ENCODE data around the gene EI24.

Gene EI24

GRCh38 chr11:125625225-125625629, 56.0 kb downstream of the EI24 start:
- TF ChIP-seq, protein P1, sequence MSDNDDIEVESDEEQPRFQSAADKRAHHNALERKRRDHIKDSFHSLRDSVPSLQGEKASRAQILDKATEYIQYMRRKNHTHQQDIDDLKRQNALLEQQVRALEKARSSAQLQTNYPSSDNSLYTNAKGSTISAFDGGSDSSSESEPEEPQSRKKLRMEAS (IDR thresholded peaks at IDR 0.05), result peak; percentile 91
- TF ChIP-seq FOXM1 (IDR thresholded peaks at IDR 0.05; ENCODE audit: borderline replicate concordance, low read depth), result no peak

DNA sequence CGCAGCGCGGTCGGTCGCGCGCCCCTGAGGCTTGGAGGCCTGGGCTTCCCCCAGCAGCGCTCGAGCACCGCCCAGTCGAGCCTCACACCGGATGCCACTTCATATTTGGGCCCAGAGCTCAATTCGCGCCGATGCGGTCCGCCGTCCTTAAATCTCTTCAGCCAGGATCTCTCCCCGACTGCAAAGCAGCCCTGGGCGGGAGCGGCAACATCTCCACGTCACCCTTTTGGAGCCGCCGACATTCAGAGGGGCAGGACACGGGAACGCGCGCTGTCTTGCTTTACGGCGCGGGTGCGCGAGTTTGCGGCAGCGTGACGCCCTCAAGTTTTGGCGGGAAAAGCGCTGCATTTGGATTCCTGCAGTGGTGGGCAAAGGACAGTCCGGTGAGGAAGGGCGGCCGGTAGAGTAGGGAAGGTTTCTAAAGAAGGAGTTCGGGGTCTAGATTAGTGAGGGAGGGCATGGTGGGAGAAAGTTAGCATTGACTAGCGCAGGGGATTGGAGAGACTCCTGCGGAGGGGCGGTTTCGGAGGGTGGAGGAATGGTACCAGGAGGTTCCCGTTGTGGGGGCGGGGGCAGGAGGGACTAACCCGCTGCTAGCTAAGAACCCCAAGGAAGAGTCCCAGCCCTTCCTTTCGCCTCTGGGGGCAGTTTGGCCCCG, 56.5 kb downstream of the EI24 start:
- TF ChIP-seq, protein P1 (IDR thresholded peaks at IDR 0.05), result peak; percentile 91
- peak; percentile 48 for TF ChIP-seq CREB1 (IDR thresholded peaks at IDR 0.05; ENCODE audit: low read depth)
- no peak; the same call in 1 of the 2 replicates for TF ChIP-seq EP300 (IDR thresholded peaks at IDR 0.05; ENCODE audit: borderline replicate concordance)
- TF ChIP-seq, protein P2, sequence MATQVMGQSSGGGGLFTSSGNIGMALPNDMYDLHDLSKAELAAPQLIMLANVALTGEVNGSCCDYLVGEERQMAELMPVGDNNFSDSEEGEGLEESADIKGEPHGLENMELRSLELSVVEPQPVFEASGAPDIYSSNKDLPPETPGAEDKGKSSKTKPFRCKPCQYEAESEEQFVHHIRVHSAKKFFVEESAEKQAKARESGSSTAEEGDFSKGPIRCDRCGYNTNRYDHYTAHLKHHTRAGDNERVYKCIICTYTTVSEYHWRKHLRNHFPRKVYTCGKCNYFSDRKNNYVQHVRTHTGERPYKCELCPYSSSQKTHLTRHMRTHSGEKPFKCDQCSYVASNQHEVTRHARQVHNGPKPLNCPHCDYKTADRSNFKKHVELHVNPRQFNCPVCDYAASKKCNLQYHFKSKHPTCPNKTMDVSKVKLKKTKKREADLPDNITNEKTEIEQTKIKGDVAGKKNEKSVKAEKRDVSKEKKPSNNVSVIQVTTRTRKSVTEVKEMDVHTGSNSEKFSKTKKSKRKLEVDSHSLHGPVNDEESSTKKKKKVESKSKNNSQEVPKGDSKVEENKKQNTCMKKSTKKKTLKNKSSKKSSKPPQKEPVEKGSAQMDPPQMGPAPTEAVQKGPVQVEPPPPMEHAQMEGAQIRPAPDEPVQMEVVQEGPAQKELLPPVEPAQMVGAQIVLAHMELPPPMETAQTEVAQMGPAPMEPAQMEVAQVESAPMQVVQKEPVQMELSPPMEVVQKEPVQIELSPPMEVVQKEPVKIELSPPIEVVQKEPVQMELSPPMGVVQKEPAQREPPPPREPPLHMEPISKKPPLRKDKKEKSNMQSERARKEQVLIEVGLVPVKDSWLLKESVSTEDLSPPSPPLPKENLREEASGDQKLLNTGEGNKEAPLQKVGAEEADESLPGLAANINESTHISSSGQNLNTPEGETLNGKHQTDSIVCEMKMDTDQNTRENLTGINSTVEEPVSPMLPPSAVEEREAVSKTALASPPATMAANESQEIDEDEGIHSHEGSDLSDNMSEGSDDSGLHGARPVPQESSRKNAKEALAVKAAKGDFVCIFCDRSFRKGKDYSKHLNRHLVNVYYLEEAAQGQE (IDR thresholded peaks at IDR 0.05; ENCODE audit: low read depth), result no peak
- TF ChIP-seq YY1 (IDR thresholded peaks at IDR 0.05; ENCODE audit: low read depth), result peak; percentile 75
- TF ChIP-seq NFIC (IDR thresholded peaks at IDR 0.05), result no peak
- TF ChIP-seq RAD21 (IDR thresholded peaks at IDR 0.05; ENCODE audit: low read depth), result no peak
- TF ChIP-seq EGR1 (IDR thresholded peaks at IDR 0.05), result 0 out of 2 replicates have a peak, but pooled peaks have one; percentile 24
- peak; percentile 63 for TF ChIP-seq FOXM1 (IDR thresholded peaks at IDR 0.05; ENCODE audit: borderline replicate concordance, low read depth)
- peak; percentile 44 for TF ChIP-seq TEAD4 (IDR thresholded peaks at IDR 0.05)
- peak; percentile 51 for TF ChIP-seq TCF12 (IDR thresholded peaks at IDR 0.05; ENCODE audit: low read depth)
- TF ChIP-seq USF1 (IDR thresholded peaks at IDR 0.05), result peak; percentile 54; the same call in 1 of the 2 replicates
- TF ChIP-seq TAF1 (IDR thresholded peaks at IDR 0.05; ENCODE audit: low read depth), result peak; percentile 97

GRCh38 chr11:125626288-125626950, 57.1 kb downstream of the EI24 start:
- TF ChIP-seq TAF1 (IDR thresholded peaks at IDR 0.05; ENCODE audit: low read depth), result no peak
- peak; percentile 79 for TF ChIP-seq CEBPB (IDR thresholded peaks at IDR 0.05)

GRCh38 chr11:125627236-125627910, 58.1 kb downstream of the EI24 start:
- TF ChIP-seq TCF12 (IDR thresholded peaks at IDR 0.05; ENCODE audit: low read depth) (no peak), RAD21 (IDR thresholded peaks at IDR 0.05; ENCODE audit: low read depth) (no peak), NFIC (IDR thresholded peaks at IDR 0.05) (no peak), EP300 (IDR thresholded peaks at IDR 0.05; ENCODE audit: borderline replicate concordance) (no peak), USF1 (IDR thresholded peaks at IDR 0.05) (no peak), EGR1 (IDR thresholded peaks at IDR 0.05) (no peak), TAF1 (IDR thresholded peaks at IDR 0.05; ENCODE audit: low read depth) (no peak), ZBTB7A (IDR thresholded peaks at IDR 0.05; ENCODE audit: low read depth) (no peak), CEBPB (IDR thresholded peaks at IDR 0.05) (no peak), FOXM1 (IDR thresholded peaks at IDR 0.05; ENCODE audit: borderline replicate concordance, low read depth) (no peak)
- TF ChIP-seq, protein P2 (IDR thresholded peaks at IDR 0.05; ENCODE audit: low read depth), result no peak
- TF ChIP-seq, protein P1 (IDR thresholded peaks at IDR 0.05), result no peak

Data from Ishikawa (cell line).